Ishikawa (cell line): ENCODE data around the gene UCKL1.

Experiments
- EGR1 ChIP-seq: IDR thresholded peaks from 2 replicates; pipeline ENCODE4 v1.6.1; 2012
- EP300 ChIP-seq: IDR thresholded peaks from 2 replicates; pipeline ENCODE4 v1.6.1; 2012; ENCODE audit warnings: borderline replicate concordance
- TAF1 ChIP-seq: IDR thresholded peaks from 2 replicates; pipeline ENCODE4 v1.6.1; 2012; ENCODE audit warnings: low read depth, mild to moderate bottlenecking

DNA sequence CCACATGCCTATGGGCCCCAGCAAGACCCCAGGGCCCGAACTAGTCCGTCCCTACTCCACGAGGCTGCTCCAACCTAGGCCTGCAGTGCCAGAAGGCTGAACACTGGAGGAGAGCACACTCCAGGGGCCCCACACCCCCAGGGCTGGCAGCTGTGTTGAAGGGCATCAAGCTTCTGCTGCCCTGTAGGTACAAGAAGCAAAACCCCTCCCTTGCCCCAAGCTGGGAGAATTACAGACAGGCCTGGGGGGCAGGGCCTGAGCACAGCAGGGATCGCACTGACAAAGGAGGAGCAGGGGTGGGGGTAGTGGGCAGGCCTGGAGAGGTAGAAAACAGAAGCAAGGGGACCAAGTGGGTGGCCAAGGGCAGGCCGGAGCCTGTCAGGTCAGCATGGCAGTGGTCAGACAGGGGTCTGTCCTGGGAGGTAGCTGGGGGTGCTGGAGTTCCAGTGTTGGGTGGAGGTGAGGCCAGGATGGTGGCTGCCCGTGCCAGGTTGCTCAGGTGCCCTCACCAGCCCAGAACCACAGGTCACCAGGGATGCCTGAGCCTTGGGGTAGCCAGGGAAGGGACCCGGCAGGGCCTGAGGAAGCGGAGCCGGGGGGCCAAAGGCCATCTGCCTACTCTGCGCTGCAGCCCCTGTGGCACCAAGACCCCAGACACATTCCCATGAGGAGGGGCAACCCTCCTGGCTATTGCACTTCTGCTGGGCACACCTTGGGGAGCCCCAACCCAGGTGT is 2.9 kb upstream of the UCKL1 start:
- TF ChIP-seq EP300 (no peak), TAF1 (no peak), EGR1 (no peak)
